RWPE2 (cell line): Measurements from ENCODE around the gene RAB27B.
A peak's percentile ranks its signal among the peaks of the same experiment; 100 is the strongest.
"Not testable (repeated sequence)": the region's sequence is repeated elsewhere in the genome, so short reads cannot be mapped to it uniquely, and the experiment has no call there.

Experiments used
- ATAC-seq: fragments of 200-7000 bp; cut with Tn5 transposase; 3 replicates; pipeline ENCODE4 v1.9.1; 2021; ENCODE audit warnings: low read depth
- DNase-seq: peaks from one replicate; pipeline ENCODE4 v3.0.0-alpha.2; 2020; ENCODE audit warnings: low spot score
- H3K27ac ChIP-seq: fragments of 450-650 bp; 2 replicates; pipeline ENCODE4 v1.5.1; 2017; ENCODE audit warnings: mild to moderate bottlenecking; ENCODE audit not compliant: poor library complexity, severe bottlenecking
- H3K27me3 ChIP-seq: fragments of 250-450 bp; sonication (Bioruptor Pico); 2 replicates; pipeline ENCODE4 v1.5.1; 2021; ENCODE audit warnings: mild to moderate bottlenecking, moderate library complexity; ENCODE audit not compliant: insufficient read depth, poor library complexity, severe bottlenecking
- H3K36me3 ChIP-seq: fragments of 250-450 bp; sonication (Bioruptor Pico); 2 replicates; pipeline ENCODE4 v1.5.1; 2020; ENCODE audit warnings: low read depth, mild to moderate bottlenecking, moderate library complexity
- H3K4me1 ChIP-seq: fragments of 250-450 bp; sonication (Bioruptor Pico); 2 replicates; pipeline ENCODE4 v1.5.1; 2021; ENCODE audit warnings: mild to moderate bottlenecking, moderate library complexity; ENCODE audit not compliant: insufficient read depth, poor library complexity, severe bottlenecking
- H3K4me3 ChIP-seq: fragments of 250-450 bp; sonication (Bioruptor Pico); 2 replicates; pipeline ENCODE4 v1.5.1; 2021; ENCODE audit warnings: mild to moderate bottlenecking, moderate library complexity; ENCODE audit not compliant: severe bottlenecking
- H3K9me3 ChIP-seq: fragments of 250-450 bp; sonication (Bioruptor Pico); 2 replicates; pipeline ENCODE4 v1.5.1; 2021; ENCODE audit warnings: mild to moderate bottlenecking, moderate library complexity; ENCODE audit not compliant: severe bottlenecking
- TF ChIP-seq, protein P1 (sequence below): fragments of 450-650 bp; IDR thresholded peaks from one replicate; pipeline ENCODE4 v1.5.1; 2017; ENCODE audit warnings: mild to moderate bottlenecking, moderate library complexity; ENCODE audit not compliant: poor library complexity, severe bottlenecking

RAB27B gene

GRCh38 chr18:54802686-54803395, 25.4 kb upstream of the RAB27B start:
- ATAC-seq = no peak
- no peak overlapping the region for H3K27ac ChIP-seq
- TF ChIP-seq, protein P1, sequence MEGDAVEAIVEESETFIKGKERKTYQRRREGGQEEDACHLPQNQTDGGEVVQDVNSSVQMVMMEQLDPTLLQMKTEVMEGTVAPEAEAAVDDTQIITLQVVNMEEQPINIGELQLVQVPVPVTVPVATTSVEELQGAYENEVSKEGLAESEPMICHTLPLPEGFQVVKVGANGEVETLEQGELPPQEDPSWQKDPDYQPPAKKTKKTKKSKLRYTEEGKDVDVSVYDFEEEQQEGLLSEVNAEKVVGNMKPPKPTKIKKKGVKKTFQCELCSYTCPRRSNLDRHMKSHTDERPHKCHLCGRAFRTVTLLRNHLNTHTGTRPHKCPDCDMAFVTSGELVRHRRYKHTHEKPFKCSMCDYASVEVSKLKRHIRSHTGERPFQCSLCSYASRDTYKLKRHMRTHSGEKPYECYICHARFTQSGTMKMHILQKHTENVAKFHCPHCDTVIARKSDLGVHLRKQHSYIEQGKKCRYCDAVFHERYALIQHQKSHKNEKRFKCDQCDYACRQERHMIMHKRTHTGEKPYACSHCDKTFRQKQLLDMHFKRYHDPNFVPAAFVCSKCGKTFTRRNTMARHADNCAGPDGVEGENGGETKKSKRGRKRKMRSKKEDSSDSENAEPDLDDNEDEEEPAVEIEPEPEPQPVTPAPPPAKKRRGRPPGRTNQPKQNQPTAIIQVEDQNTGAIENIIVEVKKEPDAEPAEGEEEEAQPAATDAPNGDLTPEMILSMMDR = no peak

GRCh38 chr18:54805571-54806334, 22.5 kb upstream of the RAB27B start:
- H3K4me1 ChIP-seq = peaks cover 12% of the 10 kb centered on the region
- ATAC-seq (peak; percentile 90), DNase-seq (no peak)
- no peaks in the 10 kb centered on the region for H3K27me3 ChIP-seq
- H3K27ac ChIP-seq = peak overlapping the region; percentile 17
- H3K9me3 ChIP-seq = no peaks in the 10 kb centered on the region
- TF ChIP-seq, protein P1 = no peak
- H3K36me3 ChIP-seq = no peaks in the 10 kb centered on the region
- no peak overlapping the region for H3K4me3 ChIP-seq

More at GRCh38 chr18:54802686-54803395, 25.4 kb upstream of the RAB27B start:
- DNase-seq = no peak
- H3K36me3 ChIP-seq = no peaks in the 10 kb centered on the region
- no peaks in the 10 kb centered on the region for H3K27me3 ChIP-seq
- H3K4me3 ChIP-seq = no peak overlapping the region
- no peaks in the 10 kb centered on the region for H3K9me3 ChIP-seq
- peaks cover 9% of the 10 kb centered on the region for H3K4me1 ChIP-seq

DNA sequence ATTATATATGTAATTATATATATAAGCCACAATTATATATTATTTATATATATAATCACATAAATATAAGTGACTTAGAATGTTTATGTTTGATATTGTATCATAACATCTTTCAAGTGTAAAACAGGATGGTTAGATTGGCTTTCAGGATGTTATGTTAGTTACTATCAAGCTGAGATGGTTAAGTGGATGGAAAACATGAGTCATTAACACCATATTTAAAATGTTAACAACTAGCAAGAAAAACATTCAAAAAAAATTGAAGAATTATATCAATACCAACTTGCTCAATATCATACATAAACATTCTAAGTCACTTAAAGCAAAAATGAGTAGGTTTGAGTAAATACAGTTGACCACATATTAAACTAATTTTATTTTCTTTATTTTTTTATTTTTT, 21.8 kb upstream of the RAB27B start:
- no peaks in the 10 kb centered on the region for H3K9me3 ChIP-seq
- TF ChIP-seq, protein P1 = no peak
- no peaks in the 10 kb centered on the region for H3K27me3 ChIP-seq
- no peak for ATAC-seq
- no peaks in the 10 kb centered on the region for H3K36me3 ChIP-seq
- no peak overlapping the region for H3K4me3 ChIP-seq
- no peak overlapping the region for H3K27ac ChIP-seq
- no peak for DNase-seq
- H3K4me1 ChIP-seq = peaks cover 12% of the 10 kb centered on the region

DNA sequence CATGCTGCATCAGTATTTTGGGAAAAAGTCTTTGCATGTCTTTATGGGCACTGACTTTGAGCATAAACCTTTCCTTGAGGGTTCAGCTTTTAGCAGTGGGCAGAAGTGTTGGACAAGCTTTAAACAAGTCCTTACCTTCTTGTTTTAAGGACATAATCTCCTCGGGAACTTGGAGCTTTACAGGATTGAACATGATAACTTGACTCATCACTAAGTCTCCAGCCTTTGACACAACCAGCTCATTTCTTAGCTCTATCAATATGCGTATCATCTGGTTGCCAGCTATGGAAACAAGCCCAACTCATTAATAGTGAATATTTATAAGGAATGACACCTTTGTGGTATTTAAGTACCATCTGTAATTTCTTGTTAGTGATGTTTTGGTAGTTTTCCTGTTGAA, 21.0 kb upstream of the RAB27B start:
- H3K27ac ChIP-seq = no peak overlapping the region
- ATAC-seq (no peak), DNase-seq (no peak)
- H3K9me3 ChIP-seq = no peaks in the 10 kb centered on the region
- H3K27me3 ChIP-seq = no peaks in the 10 kb centered on the region
- TF ChIP-seq, protein P1 = no peak
- H3K36me3 ChIP-seq = no peaks in the 10 kb centered on the region
- H3K4me3 ChIP-seq = no peak overlapping the region
- H3K4me1 ChIP-seq = peaks cover 12% of the 10 kb centered on the region

DNA sequence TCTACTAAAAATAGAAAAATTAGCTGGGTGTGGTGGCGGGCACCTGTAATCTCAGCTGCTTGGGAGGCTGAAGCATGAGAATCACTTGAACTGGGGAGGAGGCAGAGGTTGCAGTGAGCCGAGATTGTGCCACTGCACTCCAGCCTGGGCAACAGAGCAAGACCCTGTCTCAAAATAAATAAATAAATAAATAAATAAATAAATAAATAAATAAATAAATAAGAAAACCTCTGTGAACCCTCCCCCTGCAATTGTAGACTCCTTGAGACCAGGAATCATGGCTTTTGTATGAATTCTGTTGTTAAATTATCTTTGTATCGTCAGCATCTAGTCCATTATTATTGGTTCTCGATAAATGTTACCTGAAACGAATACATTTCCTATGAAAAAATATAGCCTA, 17.6 kb upstream of the RAB27B start:
- DNase-seq, H3K27me3 ChIP-seq, H3K4me3 ChIP-seq, H3K4me1 ChIP-seq, H3K27ac ChIP-seq, H3K9me3 ChIP-seq, ATAC-seq, H3K36me3 ChIP-seq: not testable (repeated sequence)
